HG02981 (cell line): ENCODE data around the gene LRRC30.
"Not testable (repeated sequence)": the region's sequence is repeated elsewhere in the genome, so short reads cannot be mapped to it uniquely, and the experiment has no call there.

Experiments
- ATAC-seq: cut with Tn5 transposase; IDR thresholded peaks from one replicate; pipeline ENCODE4 v1.9.1; 2021; ENCODE audit warnings: mild to moderate bottlenecking, moderate library complexity; ENCODE audit not compliant: unreplicated experiment

LRRC30 gene

GRCh38 chr18:7230626-7231349, at the start of gene LRRC30:
Gene LRRC30 (plus strand): TSS chr18:7231089. CDS start chr18:7231139, 50 bp downstream.
- no peak for ATAC-seq

GRCh38 chr18:7185701-7186100, 45.2 kb upstream of the LRRC30 start:
- ATAC-seq, result no peak

- ATAC-seq, result no peak
These were observed 40.2 kb upstream of the LRRC30 start for GRCh38 chr18:7190547-7191156.

GRCh38 chr18:7191736-7192135, 39.2 kb upstream of the LRRC30 start:
- ATAC-seq, result no peak

- no peak for ATAC-seq
These were observed 35.6 kb upstream of the LRRC30 start for GRCh38 chr18:7195266-7195665.

- ATAC-seq, result no peak
These were observed 34.5 kb upstream of the LRRC30 start for GRCh38 chr18:7196421-7196820.

GRCh38 chr18:7197854-7198253, 33.0 kb upstream of the LRRC30 start:
- ATAC-seq, result no peak

- no peak for ATAC-seq
These were observed 32.6 kb upstream of the LRRC30 start for GRCh38 chr18:7198326-7198725.

- ATAC-seq, result no peak
These were observed 29.8 kb upstream of the LRRC30 start for GRCh38 chr18:7201096-7201495.

GRCh38 chr18:7202169-7202568, 28.7 kb upstream of the LRRC30 start:
- no peak for ATAC-seq

GRCh38 chr18:7203601-7204000, 27.3 kb upstream of the LRRC30 start:
- not testable (repeated sequence) for ATAC-seq

- no peak for ATAC-seq
These were observed 25.5 kb upstream of the LRRC30 start for GRCh38 chr18:7205346-7205745.

- no peak for ATAC-seq
These were observed 24.7 kb upstream of the LRRC30 start for GRCh38 chr18:7206217-7206616.

- ATAC-seq, result no peak
These were observed 23.4 kb upstream of the LRRC30 start for GRCh38 chr18:7207366-7207915.

- ATAC-seq, result no peak
These were observed 9.3 kb upstream of the LRRC30 start for GRCh38 chr18:7221424-7222155.

- no peak for ATAC-seq
These were observed 6.7 kb upstream of the LRRC30 start for GRCh38 chr18:7224198-7224597.

- ATAC-seq, result no peak
These were observed 1.3 kb downstream of the LRRC30 start for GRCh38 chr18:7232218-7232617.

- ATAC-seq, result no peak
These were observed 2.4 kb downstream of the LRRC30 start for GRCh38 chr18:7233134-7233810.

GRCh38 chr18:7234091-7234490, 3.2 kb downstream of the LRRC30 start:
- no peak for ATAC-seq

- no peak for ATAC-seq
These were observed 4.1 kb downstream of the LRRC30 start for GRCh38 chr18:7234956-7235355.

- ATAC-seq, result no peak
These were observed 5.2 kb downstream of the LRRC30 start for GRCh38 chr18:7236072-7236471.
